ENCODE data around the gene CDKAL1.

The CDKAL1 gene

GRCh38 chr6:20868397-20869096, 334.3 kb downstream of the CDKAL1 start:
- no peak for TF ChIP-seq GATA2 (IDR thresholded peaks at IDR 0.05; ENCODE audit: low read depth, low read length)
- TF ChIP-seq GATA3 (IDR thresholded peaks at IDR 0.05; ENCODE audit: low read depth, low read length): no peak

GRCh38 chr6:20870021-20870420, 335.8 kb downstream of the CDKAL1 start:
- TF ChIP-seq GATA2 (IDR thresholded peaks at IDR 0.05; ENCODE audit: low read depth, low read length): no peak
- TF ChIP-seq GATA3 (IDR thresholded peaks at IDR 0.05; ENCODE audit: low read depth, low read length): no peak

GRCh38 chr6:20870493-20870892, 336.2 kb downstream of the CDKAL1 start:
- TF ChIP-seq GATA2 (IDR thresholded peaks at IDR 0.05; ENCODE audit: low read depth, low read length): no peak
- no peak for TF ChIP-seq GATA3 (IDR thresholded peaks at IDR 0.05; ENCODE audit: low read depth, low read length)

- TF ChIP-seq GATA2 (IDR thresholded peaks at IDR 0.05; ENCODE audit: low read depth, low read length) (no peak), GATA3 (IDR thresholded peaks at IDR 0.05; ENCODE audit: low read depth, low read length) (no peak)
Observed at GRCh38 chr6:20873425-20874190, 339.4 kb downstream of the CDKAL1 start.

GRCh38 chr6:20875369-20875963, 341.2 kb downstream of the CDKAL1 start:
- TF ChIP-seq GATA2 (IDR thresholded peaks at IDR 0.05; ENCODE audit: low read depth, low read length) (no peak), GATA3 (IDR thresholded peaks at IDR 0.05; ENCODE audit: low read depth, low read length) (no peak)

GRCh38 chr6:20876036-20876435, 341.8 kb downstream of the CDKAL1 start:
- TF ChIP-seq GATA3 (IDR thresholded peaks at IDR 0.05; ENCODE audit: low read depth, low read length): no peak
- no peak for TF ChIP-seq GATA2 (IDR thresholded peaks at IDR 0.05; ENCODE audit: low read depth, low read length)

GRCh38 chr6:20876561-20876960, 342.3 kb downstream of the CDKAL1 start:
- TF ChIP-seq GATA2 (IDR thresholded peaks at IDR 0.05; ENCODE audit: low read depth, low read length) (no peak), GATA3 (IDR thresholded peaks at IDR 0.05; ENCODE audit: low read depth, low read length) (no peak)

- no peak for TF ChIP-seq GATA2 (IDR thresholded peaks at IDR 0.05; ENCODE audit: low read depth, low read length)
- no peak for TF ChIP-seq GATA3 (IDR thresholded peaks at IDR 0.05; ENCODE audit: low read depth, low read length)
Observed at GRCh38 chr6:20877008-20877937, 343.0 kb downstream of the CDKAL1 start.

GRCh38 chr6:20879121-20879520, 344.9 kb downstream of the CDKAL1 start:
- TF ChIP-seq GATA2 (IDR thresholded peaks at IDR 0.05; ENCODE audit: low read depth, low read length): no peak
- no peak for TF ChIP-seq GATA3 (IDR thresholded peaks at IDR 0.05; ENCODE audit: low read depth, low read length)

GRCh38 chr6:20879526-20879925, 345.3 kb downstream of the CDKAL1 start:
- TF ChIP-seq GATA3 (IDR thresholded peaks at IDR 0.05; ENCODE audit: low read depth, low read length) (no peak), GATA2 (IDR thresholded peaks at IDR 0.05; ENCODE audit: low read depth, low read length) (no peak)

GRCh38 chr6:20881365-20881764, 347.1 kb downstream of the CDKAL1 start:
- TF ChIP-seq GATA2 (IDR thresholded peaks at IDR 0.05; ENCODE audit: low read depth, low read length): no peak
- no peak for TF ChIP-seq GATA3 (IDR thresholded peaks at IDR 0.05; ENCODE audit: low read depth, low read length)

GRCh38 chr6:20882014-20882413, 347.8 kb downstream of the CDKAL1 start:
- no peak for TF ChIP-seq GATA3 (IDR thresholded peaks at IDR 0.05; ENCODE audit: low read depth, low read length)
- no peak for TF ChIP-seq GATA2 (IDR thresholded peaks at IDR 0.05; ENCODE audit: low read depth, low read length)

GRCh38 chr6:20885076-20885475, 350.8 kb downstream of the CDKAL1 start:
- TF ChIP-seq GATA2 (IDR thresholded peaks at IDR 0.05; ENCODE audit: low read depth, low read length) (no peak), GATA3 (IDR thresholded peaks at IDR 0.05; ENCODE audit: low read depth, low read length) (no peak)

- no peak for TF ChIP-seq GATA3 (IDR thresholded peaks at IDR 0.05; ENCODE audit: low read depth, low read length)
- no peak for TF ChIP-seq GATA2 (IDR thresholded peaks at IDR 0.05; ENCODE audit: low read depth, low read length)
Observed at GRCh38 chr6:20891161-20891560, 356.9 kb downstream of the CDKAL1 start.

All from SH-SY5Y (cell line).